ENCODE data around the gene DAPK2. TPM values are rescaled to one million over a fixed set of nuclear protein-coding genes. Genes with fewer than 3 reads are reported as not detected.
A peak's percentile ranks its signal among the peaks of the same experiment; 100 is the strongest.
"Not testable (repeated sequence)": the region's sequence is repeated elsewhere in the genome, so short reads cannot be mapped to it uniquely, and the experiment has no call there.

DAPK2 gene
- total and polyA plus RNA-seq, 2 donors (not counting 1 experiment from before 2014, with no cell fraction given), result 14.4 to 21.4 TPM

DNA sequence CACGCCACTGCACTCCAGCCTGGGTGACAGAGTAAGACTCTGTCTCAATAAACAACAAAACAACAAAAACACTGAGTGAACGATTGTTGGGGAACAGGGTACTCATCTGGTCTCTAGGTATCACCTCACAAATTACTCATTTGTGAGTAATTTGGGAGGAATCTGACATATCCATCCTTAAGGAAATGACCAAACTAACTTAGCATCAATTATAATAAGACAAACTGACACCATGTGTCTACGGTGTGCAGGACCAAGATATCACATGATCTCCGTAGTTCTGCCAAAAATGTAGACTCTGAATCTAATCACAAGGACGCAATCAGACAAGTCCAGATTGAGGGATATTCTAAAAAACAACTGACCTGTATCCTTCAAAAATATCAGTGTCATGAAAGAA lies 12.0 kb upstream of the DAPK2 start:
- peak in 1 of 2 donors; percentile 36 for DNase-seq (ENCODE audit: low read depth in 2 of 2)
- no peak overlapping the region for H3K4me2 ChIP-seq (ENCODE audit: extremely low read depth, insufficient read depth, low read length)
- no peak overlapping the region for H3K27ac ChIP-seq (ENCODE audit: insufficient read depth, low read length)
- H3K9me3 ChIP-seq (ENCODE audit: control insufficient read depth, insufficient read depth, low read depth, low read length), result no peaks in the 10 kb centered on the region
- peaks cover 2% of the 10 kb centered on the region for H3K4me1 ChIP-seq (ENCODE audit: control insufficient read depth, extremely low read depth, insufficient read depth, low read length)
- H3K9ac ChIP-seq (ENCODE audit: insufficient read depth, low read length), result no peak overlapping the region
- H3K79me2 ChIP-seq (ENCODE audit: control insufficient read depth, insufficient read depth, low read length), result no peaks in the 10 kb centered on the region
- no peaks in the 10 kb centered on the region for H3K27me3 ChIP-seq (ENCODE audit: control insufficient read depth, insufficient read depth, low read length)
- H3K4me3 ChIP-seq (replicated peaks in 1 of 4; ENCODE audit: control extremely low read depth in 1 of 4, insufficient read depth in 1 of 4, low read depth in 3 of 4, low read length in 4 of 4), result no peak overlapping the region
- H4K20me1 ChIP-seq (ENCODE audit: control insufficient read depth, extremely low read depth, insufficient read depth, low read length), result no peaks in the 10 kb centered on the region
- H2AFZ ChIP-seq (ENCODE audit: low read length), result no peak overlapping the region
- no peaks in the 10 kb centered on the region for H3K36me3 ChIP-seq (ENCODE audit: control insufficient read depth, insufficient read depth, low read length)
- no peak for TF ChIP-seq EZH2 (IDR thresholded peaks at IDR 0.05; ENCODE audit: low read length, missing control alignments)
- TF ChIP-seq, protein P1, sequence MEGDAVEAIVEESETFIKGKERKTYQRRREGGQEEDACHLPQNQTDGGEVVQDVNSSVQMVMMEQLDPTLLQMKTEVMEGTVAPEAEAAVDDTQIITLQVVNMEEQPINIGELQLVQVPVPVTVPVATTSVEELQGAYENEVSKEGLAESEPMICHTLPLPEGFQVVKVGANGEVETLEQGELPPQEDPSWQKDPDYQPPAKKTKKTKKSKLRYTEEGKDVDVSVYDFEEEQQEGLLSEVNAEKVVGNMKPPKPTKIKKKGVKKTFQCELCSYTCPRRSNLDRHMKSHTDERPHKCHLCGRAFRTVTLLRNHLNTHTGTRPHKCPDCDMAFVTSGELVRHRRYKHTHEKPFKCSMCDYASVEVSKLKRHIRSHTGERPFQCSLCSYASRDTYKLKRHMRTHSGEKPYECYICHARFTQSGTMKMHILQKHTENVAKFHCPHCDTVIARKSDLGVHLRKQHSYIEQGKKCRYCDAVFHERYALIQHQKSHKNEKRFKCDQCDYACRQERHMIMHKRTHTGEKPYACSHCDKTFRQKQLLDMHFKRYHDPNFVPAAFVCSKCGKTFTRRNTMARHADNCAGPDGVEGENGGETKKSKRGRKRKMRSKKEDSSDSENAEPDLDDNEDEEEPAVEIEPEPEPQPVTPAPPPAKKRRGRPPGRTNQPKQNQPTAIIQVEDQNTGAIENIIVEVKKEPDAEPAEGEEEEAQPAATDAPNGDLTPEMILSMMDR (conservative IDR thresholded peaks at IDR 0.05 in 1 of 2, IDR thresholded peaks at IDR 0.05 in 1 of 2; ENCODE audit: low read depth in 1 of 2, low read length in 2 of 2), result no peak

DNA sequence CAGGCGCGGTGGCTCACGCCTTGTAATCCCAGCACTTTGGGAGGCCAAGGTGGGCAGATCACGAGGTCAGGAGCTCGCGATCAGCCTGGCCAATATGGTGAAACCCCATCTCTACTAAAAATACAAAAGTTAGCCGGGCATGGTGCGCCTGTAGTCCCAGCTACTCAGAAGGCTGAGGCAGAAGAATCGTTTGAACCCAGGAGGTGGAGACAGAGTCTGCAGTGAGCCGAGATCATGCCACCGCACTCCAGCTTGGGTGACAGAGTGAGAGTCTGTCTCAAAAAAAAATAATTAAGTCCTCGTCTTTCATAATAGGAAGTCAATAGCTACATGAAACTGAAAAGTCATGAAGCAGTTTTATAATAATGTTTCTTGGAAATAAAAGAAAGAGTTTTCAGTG lies 7.4 kb upstream of the DAPK2 start:
- H3K79me2 ChIP-seq (ENCODE audit: control insufficient read depth, insufficient read depth, low read length); H3K9ac ChIP-seq (ENCODE audit: insufficient read depth, low read length); H3K27ac ChIP-seq (ENCODE audit: insufficient read depth, low read length); H2AFZ ChIP-seq (ENCODE audit: low read length); H3K9me3 ChIP-seq (ENCODE audit: control insufficient read depth, insufficient read depth, low read depth, low read length); H3K4me3 ChIP-seq (replicated peaks in 1 of 4; ENCODE audit: control extremely low read depth in 1 of 4, insufficient read depth in 1 of 4, low read depth in 3 of 4, low read length in 4 of 4); H3K27me3 ChIP-seq (ENCODE audit: control insufficient read depth, insufficient read depth, low read length); H3K36me3 ChIP-seq (ENCODE audit: control insufficient read depth, insufficient read depth, low read length); H3K4me1 ChIP-seq (ENCODE audit: control insufficient read depth, extremely low read depth, insufficient read depth, low read length); H4K20me1 ChIP-seq (ENCODE audit: control insufficient read depth, extremely low read depth, insufficient read depth, low read length); H3K4me2 ChIP-seq (ENCODE audit: extremely low read depth, insufficient read depth, low read length); DNase-seq (ENCODE audit: low read depth in 2 of 2): not testable (repeated sequence)

DNA sequence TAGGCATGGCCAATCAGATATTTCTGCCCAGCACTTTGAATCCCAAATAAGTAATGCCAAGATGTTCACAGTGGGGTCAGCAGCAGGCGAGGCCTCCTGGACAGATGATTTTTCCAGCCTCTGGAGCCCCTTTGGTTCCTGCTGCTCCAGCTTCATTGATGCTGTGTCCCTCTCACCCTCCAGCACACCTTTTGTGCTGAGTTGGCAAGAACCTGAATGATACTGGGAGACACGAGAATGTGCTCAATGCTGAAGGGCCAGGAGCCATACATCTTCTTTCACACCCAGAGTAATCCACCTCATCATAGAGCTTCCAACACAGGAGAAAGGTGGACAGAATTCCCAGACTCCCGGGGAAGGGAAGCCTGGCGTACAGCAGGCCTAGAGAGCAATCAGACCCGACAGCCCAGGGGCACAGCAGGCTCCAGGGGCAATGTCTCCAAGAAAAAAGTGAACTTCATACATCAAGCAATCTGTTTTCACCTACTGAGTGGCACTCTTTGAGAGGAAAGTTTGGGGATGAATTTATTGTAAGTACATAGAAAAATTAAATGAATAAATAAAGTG lies 6.7 kb upstream of the DAPK2 start:
- H3K9me3 ChIP-seq (ENCODE audit: control insufficient read depth, insufficient read depth, low read depth, low read length), result no peaks in the 10 kb centered on the region
- H3K27me3 ChIP-seq (ENCODE audit: control insufficient read depth, insufficient read depth, low read length), result peaks cover 6% of the 10 kb centered on the region
- no peaks in the 10 kb centered on the region for H3K4me1 ChIP-seq (ENCODE audit: control insufficient read depth, extremely low read depth, insufficient read depth, low read length)
- H3K36me3 ChIP-seq (ENCODE audit: control insufficient read depth, insufficient read depth, low read length), result no peaks in the 10 kb centered on the region
- H2AFZ ChIP-seq (ENCODE audit: low read length), result no peak overlapping the region
- TF ChIP-seq, protein P1 (conservative IDR thresholded peaks at IDR 0.05 in 1 of 2, IDR thresholded peaks at IDR 0.05 in 1 of 2; ENCODE audit: low read depth in 1 of 2, low read length in 2 of 2), result no peak
- TF ChIP-seq EZH2 (IDR thresholded peaks at IDR 0.05; ENCODE audit: low read length, missing control alignments), result no peak
- DNase-seq (ENCODE audit: low read depth in 2 of 2), result no peak
- no peak overlapping the region for H3K4me3 ChIP-seq (replicated peaks in 1 of 4; ENCODE audit: control extremely low read depth in 1 of 4, insufficient read depth in 1 of 4, low read depth in 3 of 4, low read length in 4 of 4)
- H3K9ac ChIP-seq (ENCODE audit: insufficient read depth, low read length), result no peak overlapping the region
- H3K79me2 ChIP-seq (ENCODE audit: control insufficient read depth, insufficient read depth, low read length), result no peaks in the 10 kb centered on the region
- H3K27ac ChIP-seq (ENCODE audit: insufficient read depth, low read length), result no peak overlapping the region
- H3K4me2 ChIP-seq (ENCODE audit: extremely low read depth, insufficient read depth, low read length), result no peak overlapping the region
- no peaks in the 10 kb centered on the region for H4K20me1 ChIP-seq (ENCODE audit: control insufficient read depth, extremely low read depth, insufficient read depth, low read length)

All from fibroblast of lung (primary cell).